Measurements from ENCODE around the gene AKT1. TPM values are rescaled to one million over a fixed set of nuclear protein-coding genes. Genes with fewer than 3 reads are reported as not detected.
"Not testable (repeated sequence)": the region's sequence is repeated elsewhere in the genome, so short reads cannot be mapped to it uniquely, and the experiment has no call there.

Gene AKT1
- total RNA-seq, 1 donor from 2014 or later: 147 TPM

GRCh38 chr14:104843006-104843405, 47.5 kb upstream of the AKT1 start:
- Mint-ChIP-seq H3K27me3 (peaks cover 58% of the 10 kb centered on the region), H3K9me3 (ENCODE audit: low read depth) (peaks cover 4% of the 10 kb centered on the region), H3K27ac (no peak overlapping the region), H3K4me3 (ENCODE audit: low read depth) (no peak overlapping the region), H3K36me3 (ENCODE audit: insufficient read depth) (peaks cover 1% of the 10 kb centered on the region), H3K4me1 (ENCODE audit: low read depth) (peaks cover 4% of the 10 kb centered on the region)
- TF ChIP-seq CTCF (IDR thresholded peaks at IDR 0.05; ENCODE audit: unreplicated experiment): no peak
- DNase-seq (ENCODE audit: low spot score, unreplicated experiment): no peak

- Mint-ChIP-seq H3K27ac (no peak overlapping the region), H3K27me3 (peaks cover 56% of the 10 kb centered on the region), H3K9me3 (ENCODE audit: low read depth) (peaks cover 4% of the 10 kb centered on the region), H3K4me3 (ENCODE audit: low read depth) (no peak overlapping the region), H3K4me1 (ENCODE audit: low read depth) (peaks cover 4% of the 10 kb centered on the region), H3K36me3 (ENCODE audit: insufficient read depth) (no peaks in the 10 kb centered on the region)
- no peak for DNase-seq (ENCODE audit: low spot score, unreplicated experiment)
- TF ChIP-seq CTCF (IDR thresholded peaks at IDR 0.05; ENCODE audit: unreplicated experiment): no peak
Observed at GRCh38 chr14:104841730-104842129, 46.2 kb upstream of the AKT1 start.

- H3K27ac Mint-ChIP-seq; H3K4me3 Mint-ChIP-seq (ENCODE audit: low read depth); DNase-seq (ENCODE audit: low spot score, unreplicated experiment); H3K4me1 Mint-ChIP-seq (ENCODE audit: low read depth); H3K9me3 Mint-ChIP-seq (ENCODE audit: low read depth); H3K36me3 Mint-ChIP-seq (ENCODE audit: insufficient read depth); H3K27me3 Mint-ChIP-seq: not testable (repeated sequence)
Observed at GRCh38 chr14:104836171-104836935, 40.8 kb upstream of the AKT1 start.

- Mint-ChIP-seq H3K9me3 (ENCODE audit: low read depth) (no peaks in the 10 kb centered on the region), H3K4me1 (ENCODE audit: low read depth) (peaks cover 7% of the 10 kb centered on the region), H3K27me3 (peaks cover 4% of the 10 kb centered on the region), H3K27ac (no peak overlapping the region), H3K36me3 (ENCODE audit: insufficient read depth) (no peaks in the 10 kb centered on the region), H3K4me3 (ENCODE audit: low read depth) (no peak overlapping the region)
- no peak for TF ChIP-seq CTCF (IDR thresholded peaks at IDR 0.05; ENCODE audit: unreplicated experiment)
- DNase-seq (ENCODE audit: low spot score, unreplicated experiment): no peak
Observed at GRCh38 chr14:104830781-104831180, 35.2 kb upstream of the AKT1 start.

- Mint-ChIP-seq H3K9me3 (ENCODE audit: low read depth) (peaks cover 8% of the 10 kb centered on the region), H3K4me3 (ENCODE audit: low read depth) (peak overlapping the region; percentile 72), H3K36me3 (ENCODE audit: insufficient read depth) (no peaks in the 10 kb centered on the region), H3K27ac (peak overlapping the region; percentile 94), H3K4me1 (ENCODE audit: low read depth) (peaks cover 12% of the 10 kb centered on the region), H3K27me3 (peaks cover 24% of the 10 kb centered on the region)
- peak; percentile 64 for TF ChIP-seq CTCF (IDR thresholded peaks at IDR 0.05; ENCODE audit: unreplicated experiment)
- peak; percentile 65 for DNase-seq (ENCODE audit: low spot score, unreplicated experiment)
Observed at GRCh38 chr14:104827177-104828055, 31.9 kb upstream of the AKT1 start.
